ENCODE results near the gene SCN9A.

The SCN9A gene

DNA sequence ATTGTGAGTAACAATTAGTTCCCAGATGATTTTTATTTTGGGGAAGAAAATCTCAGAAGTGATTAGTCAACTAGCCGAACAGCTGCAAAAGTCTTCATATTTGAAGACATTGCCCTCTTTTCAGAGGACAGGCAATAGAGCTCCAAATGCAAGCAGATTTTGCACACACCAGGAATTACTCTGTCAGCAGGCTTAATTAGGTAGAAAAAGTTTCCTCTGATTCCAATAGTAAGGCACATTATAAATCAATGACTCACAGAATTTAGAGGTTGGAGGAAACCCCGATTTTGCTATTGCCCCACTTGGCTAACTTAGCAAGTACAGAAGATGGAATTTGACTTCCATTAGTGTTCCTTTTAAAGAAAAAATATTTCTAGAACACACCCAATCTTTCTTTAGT is 217.2 kb downstream of the SCN9A start:
- Histone ChIP-seq H3K27ac (ENCODE audit: low read length) (no peak overlapping the region), H4K20me1 (ENCODE audit: insufficient read depth, low read length) (no peaks in the 10 kb centered on the region), H3K4me2 (ENCODE audit: low read depth, low read length) (no peak overlapping the region), H2AFZ (ENCODE audit: low read length) (no peak overlapping the region), H3F3A (ENCODE audit: insufficient read depth, low read length) (no peaks in the 10 kb centered on the region), H3K27me3 (replicated peaks; ENCODE audit: insufficient read depth, low read length) (no peaks in the 10 kb centered on the region), H3K4me1 (ENCODE audit: low read length) (no peaks in the 10 kb centered on the region), H3K9me3 (replicated peaks; ENCODE audit: insufficient read depth, low read length) (no peaks in the 10 kb centered on the region), H3K79me2 (ENCODE audit: low read length) (no peaks in the 10 kb centered on the region), H3K4me3 (ENCODE audit: low read length) (no peak overlapping the region), H3K9ac (ENCODE audit: low read length) (no peak overlapping the region), H3K9me2 (replicated peaks; ENCODE audit: insufficient read depth, low read length) (no peaks in the 10 kb centered on the region), H3K36me3 (replicated peaks; ENCODE audit: insufficient read depth, low read length) (no peaks in the 10 kb centered on the region)
- no peak for DNase-seq
- TF ChIP-seq EZH2phosphoT487 (IDR thresholded peaks at IDR 0.05; ENCODE audit: low read length) (no peak), EZH2 (optimal IDR thresholded peaks at IDR 0.05; ENCODE audit: low read depth, low read length) (no peak)
- TF ChIP-seq, protein P1, sequence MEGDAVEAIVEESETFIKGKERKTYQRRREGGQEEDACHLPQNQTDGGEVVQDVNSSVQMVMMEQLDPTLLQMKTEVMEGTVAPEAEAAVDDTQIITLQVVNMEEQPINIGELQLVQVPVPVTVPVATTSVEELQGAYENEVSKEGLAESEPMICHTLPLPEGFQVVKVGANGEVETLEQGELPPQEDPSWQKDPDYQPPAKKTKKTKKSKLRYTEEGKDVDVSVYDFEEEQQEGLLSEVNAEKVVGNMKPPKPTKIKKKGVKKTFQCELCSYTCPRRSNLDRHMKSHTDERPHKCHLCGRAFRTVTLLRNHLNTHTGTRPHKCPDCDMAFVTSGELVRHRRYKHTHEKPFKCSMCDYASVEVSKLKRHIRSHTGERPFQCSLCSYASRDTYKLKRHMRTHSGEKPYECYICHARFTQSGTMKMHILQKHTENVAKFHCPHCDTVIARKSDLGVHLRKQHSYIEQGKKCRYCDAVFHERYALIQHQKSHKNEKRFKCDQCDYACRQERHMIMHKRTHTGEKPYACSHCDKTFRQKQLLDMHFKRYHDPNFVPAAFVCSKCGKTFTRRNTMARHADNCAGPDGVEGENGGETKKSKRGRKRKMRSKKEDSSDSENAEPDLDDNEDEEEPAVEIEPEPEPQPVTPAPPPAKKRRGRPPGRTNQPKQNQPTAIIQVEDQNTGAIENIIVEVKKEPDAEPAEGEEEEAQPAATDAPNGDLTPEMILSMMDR (IDR thresholded peaks at IDR 0.05; ENCODE audit: low read length), result no peak

DNA sequence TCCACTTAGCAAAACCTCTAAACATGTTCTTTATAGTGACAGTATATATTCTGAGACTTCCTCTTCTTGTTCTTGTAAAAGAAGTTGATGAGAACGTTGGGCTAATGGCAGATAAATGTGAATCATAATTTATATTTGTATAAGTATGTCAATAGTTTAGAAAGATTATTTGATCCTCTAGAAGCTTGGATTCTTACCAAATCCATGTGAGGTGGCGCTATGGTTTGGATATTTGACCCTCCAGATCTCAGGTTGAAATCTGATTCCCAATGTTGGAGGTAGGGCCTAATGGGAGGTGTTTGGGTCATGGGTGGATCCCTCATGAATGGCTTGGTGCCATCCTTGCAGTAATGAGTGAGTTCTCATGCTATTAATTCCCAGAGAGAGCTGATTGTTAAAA is 218.2 kb downstream of the SCN9A start:
- no peaks in the 10 kb centered on the region for H4K20me1 ChIP-seq (ENCODE audit: insufficient read depth, low read length)
- no peak overlapping the region for H3K9ac ChIP-seq (ENCODE audit: low read length)
- H3K36me3 ChIP-seq (replicated peaks; ENCODE audit: insufficient read depth, low read length), result no peaks in the 10 kb centered on the region
- H3K9me2 ChIP-seq (replicated peaks; ENCODE audit: insufficient read depth, low read length), result no peaks in the 10 kb centered on the region
- no peaks in the 10 kb centered on the region for H3K79me2 ChIP-seq (ENCODE audit: low read length)
- H3F3A ChIP-seq (ENCODE audit: insufficient read depth, low read length), result no peaks in the 10 kb centered on the region
- H3K4me2 ChIP-seq (ENCODE audit: low read depth, low read length), result no peak overlapping the region
- H3K27ac ChIP-seq (ENCODE audit: low read length), result no peak overlapping the region
- no peaks in the 10 kb centered on the region for H3K9me3 ChIP-seq (replicated peaks; ENCODE audit: insufficient read depth, low read length)
- no peak overlapping the region for H2AFZ ChIP-seq (ENCODE audit: low read length)
- no peak for DNase-seq
- no peaks in the 10 kb centered on the region for H3K27me3 ChIP-seq (replicated peaks; ENCODE audit: insufficient read depth, low read length)
- no peaks in the 10 kb centered on the region for H3K4me1 ChIP-seq (ENCODE audit: low read length)
- TF ChIP-seq EZH2phosphoT487 (IDR thresholded peaks at IDR 0.05; ENCODE audit: low read length), result no peak
- TF ChIP-seq, protein P1 (IDR thresholded peaks at IDR 0.05; ENCODE audit: low read length), result no peak
- TF ChIP-seq EZH2 (optimal IDR thresholded peaks at IDR 0.05; ENCODE audit: low read depth, low read length), result no peak
- H3K4me3 ChIP-seq (ENCODE audit: low read length), result no peak overlapping the region

DNA sequence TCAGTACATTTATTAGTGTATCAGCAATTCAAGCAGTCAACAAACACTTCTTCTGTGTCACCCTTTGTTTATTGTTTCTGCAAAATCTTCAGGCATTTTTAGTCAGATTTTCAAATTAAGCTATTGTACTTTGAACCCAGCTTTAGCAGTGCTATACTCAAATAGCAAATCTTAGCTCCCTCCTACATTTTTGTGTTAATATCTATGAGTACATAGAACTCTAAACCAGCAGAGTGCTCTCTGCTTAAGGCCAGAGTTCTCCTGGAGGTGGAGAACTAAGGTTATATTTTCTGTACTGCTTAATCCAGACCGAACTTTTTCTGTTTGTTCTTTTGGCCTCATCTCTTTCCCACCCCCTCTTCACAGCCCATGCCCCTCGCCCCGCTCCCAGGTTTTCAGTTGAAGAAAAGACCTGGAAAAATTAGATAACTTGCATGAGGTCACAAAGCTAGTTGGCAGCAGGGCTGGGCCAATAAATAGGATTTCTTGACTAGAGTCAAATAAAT is 218.7 kb downstream of the SCN9A start:
- H3K27ac ChIP-seq (ENCODE audit: low read length), result no peak overlapping the region
- TF ChIP-seq, protein P1 (IDR thresholded peaks at IDR 0.05; ENCODE audit: low read length), result no peak
- TF ChIP-seq EZH2phosphoT487 (IDR thresholded peaks at IDR 0.05; ENCODE audit: low read length) (no peak), EZH2 (optimal IDR thresholded peaks at IDR 0.05; ENCODE audit: low read depth, low read length) (no peak)

More for the DNA sequence above, 218.7 kb downstream of the SCN9A start:
- Histone ChIP-seq H3K4me3 (ENCODE audit: low read length) (no peak overlapping the region), H3K4me1 (ENCODE audit: low read length) (no peaks in the 10 kb centered on the region), H3K9ac (ENCODE audit: low read length) (no peak overlapping the region), H2AFZ (ENCODE audit: low read length) (no peak overlapping the region), H3K27me3 (replicated peaks; ENCODE audit: insufficient read depth, low read length) (no peaks in the 10 kb centered on the region), H3F3A (ENCODE audit: insufficient read depth, low read length) (no peaks in the 10 kb centered on the region), H3K9me3 (replicated peaks; ENCODE audit: insufficient read depth, low read length) (no peaks in the 10 kb centered on the region), H4K20me1 (ENCODE audit: insufficient read depth, low read length) (no peaks in the 10 kb centered on the region), H3K4me2 (ENCODE audit: low read depth, low read length) (no peak overlapping the region), H3K36me3 (replicated peaks; ENCODE audit: insufficient read depth, low read length) (no peaks in the 10 kb centered on the region), H3K9me2 (replicated peaks; ENCODE audit: insufficient read depth, low read length) (no peaks in the 10 kb centered on the region), H3K79me2 (ENCODE audit: low read length) (no peaks in the 10 kb centered on the region)
- no peak for DNase-seq

All from MM.1S (cell line).